EH (cell line): ENCODE results near the gene DST.

Experiments
- DNase-seq: peaks from one replicate; pipeline ENCODE4 v3.0.0-alpha.2; 2015; ENCODE audit warnings: low read depth

Gene DST

GRCh38 chr6:56481957-56482356 lies 160.7 kb downstream of the DST start:
- DNase-seq = no peak

- DNase-seq = no peak
Observed at GRCh38 chr6:56480654-56481337, 161.9 kb downstream of the DST start.

GRCh38 chr6:56480246-56480645 lies 162.4 kb downstream of the DST start:
- DNase-seq = no peak

GRCh38 chr6:56479381-56479780 lies 163.3 kb downstream of the DST start:
- DNase-seq = no peak

- no peak for DNase-seq
Observed at GRCh38 chr6:56478202-56478601, 164.5 kb downstream of the DST start.

GRCh38 chr6:56477241-56477640 lies 165.4 kb downstream of the DST start:
- DNase-seq = no peak

- DNase-seq = peak; percentile 31
Observed at GRCh38 chr6:56475736-56476457, 166.8 kb downstream of the DST start.

- DNase-seq = no peak
Observed at GRCh38 chr6:56474532-56474931, 168.2 kb downstream of the DST start.

GRCh38 chr6:56463443-56463842 lies 179.2 kb downstream of the DST start:
- DNase-seq = no peak

GRCh38 chr6:56459030-56459805 lies 183.5 kb downstream of the DST start:
- no peak for DNase-seq

GRCh38 chr6:56458324-56458884 lies 184.3 kb downstream of the DST start:
- DNase-seq = no peak

- no peak for DNase-seq
Observed at GRCh38 chr6:56456785-56457184, 185.9 kb downstream of the DST start.

- peak; percentile 15 for DNase-seq
Observed at GRCh38 chr6:56450882-56451739, 191.6 kb downstream of the DST start.

GRCh38 chr6:56450376-56450775 lies 192.3 kb downstream of the DST start:
- no peak for DNase-seq

GRCh38 chr6:56448046-56448445 lies 194.6 kb downstream of the DST start:
- DNase-seq = no peak

GRCh38 chr6:56445818-56446217 lies 196.9 kb downstream of the DST start:
- DNase-seq = no peak

GRCh38 chr6:56444855-56445254 lies 197.8 kb downstream of the DST start:
- no peak for DNase-seq

- DNase-seq = no peak
Observed at GRCh38 chr6:56440551-56440981, 202.1 kb downstream of the DST start.

- DNase-seq = no peak
Observed at GRCh38 chr6:56437171-56437900, 205.4 kb downstream of the DST start.

- no peak for DNase-seq
Observed at GRCh38 chr6:56435754-56436153, 206.9 kb downstream of the DST start.

GRCh38 chr6:56435326-56435725 lies 207.4 kb downstream of the DST start:
- no peak for DNase-seq
